HG03064 (cell line): ENCODE data around the gene COPS4.
"Not testable (repeated sequence)": the region's sequence is repeated elsewhere in the genome, so short reads cannot be mapped to it uniquely, and the experiment has no call there.

ENCODE experiments used
- ATAC-seq: cut with Tn5 transposase; IDR thresholded peaks from one replicate; pipeline ENCODE4 v1.9.1; 2021; ENCODE audit warnings: low read depth; ENCODE audit not compliant: unreplicated experiment

The COPS4 gene

DNA sequence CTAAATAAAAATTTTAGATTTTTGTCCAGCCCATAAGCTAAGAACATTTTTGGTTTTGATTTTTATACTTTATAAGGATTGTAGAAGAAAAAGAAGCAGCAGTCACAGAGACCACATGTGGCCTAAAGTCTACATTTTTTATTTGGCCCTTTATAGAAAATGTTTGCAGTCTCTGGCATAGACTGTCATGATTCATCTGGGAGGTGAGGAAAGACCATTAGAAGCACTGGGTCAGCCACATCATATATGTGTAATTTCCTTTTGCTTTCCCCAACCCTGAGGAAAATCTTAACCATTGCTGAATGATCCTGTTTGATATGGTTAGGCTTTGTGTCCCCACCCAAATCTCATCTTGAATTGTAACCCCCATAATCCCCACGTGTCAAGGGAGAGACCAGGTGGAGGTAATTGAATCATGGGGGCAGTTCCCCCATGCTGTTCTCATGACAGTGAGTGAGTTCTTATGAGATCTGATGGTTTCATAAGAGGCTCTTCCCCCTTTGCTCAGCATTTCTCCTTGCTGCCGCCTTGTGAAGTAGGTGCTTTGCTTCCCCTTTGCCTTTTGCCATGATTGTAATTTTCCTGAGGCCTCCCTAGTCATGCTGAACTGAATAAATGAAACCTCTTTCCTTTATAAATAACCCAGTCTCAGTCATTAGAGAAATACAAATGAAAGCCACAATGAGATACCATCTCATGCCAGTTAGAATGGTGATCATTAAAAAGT, 12.1 kb upstream of the COPS4 start:
- no peak for ATAC-seq

DNA sequence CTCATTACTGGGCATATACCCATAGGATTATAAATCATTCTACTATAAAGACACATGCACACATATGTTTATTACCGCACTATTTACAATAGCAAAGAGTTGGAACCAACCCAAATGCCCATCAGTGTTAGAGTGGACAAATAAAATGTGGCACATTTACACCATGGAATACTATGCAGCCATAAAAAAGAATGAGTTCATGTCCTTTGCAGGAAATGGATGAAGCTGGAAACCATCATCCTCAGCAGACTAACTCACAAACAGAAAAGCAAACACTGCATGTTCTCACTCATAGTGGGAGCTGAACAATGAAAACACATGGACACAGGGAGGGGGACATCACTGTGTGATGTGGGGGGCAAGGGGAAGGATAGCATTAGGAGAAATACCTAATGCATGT, 11.4 kb upstream of the COPS4 start:
- ATAC-seq, result not testable (repeated sequence)

- ATAC-seq, result no peak
Measured at GRCh38 chr4:83024233-83024632, 10.8 kb upstream of the COPS4 start.

DNA sequence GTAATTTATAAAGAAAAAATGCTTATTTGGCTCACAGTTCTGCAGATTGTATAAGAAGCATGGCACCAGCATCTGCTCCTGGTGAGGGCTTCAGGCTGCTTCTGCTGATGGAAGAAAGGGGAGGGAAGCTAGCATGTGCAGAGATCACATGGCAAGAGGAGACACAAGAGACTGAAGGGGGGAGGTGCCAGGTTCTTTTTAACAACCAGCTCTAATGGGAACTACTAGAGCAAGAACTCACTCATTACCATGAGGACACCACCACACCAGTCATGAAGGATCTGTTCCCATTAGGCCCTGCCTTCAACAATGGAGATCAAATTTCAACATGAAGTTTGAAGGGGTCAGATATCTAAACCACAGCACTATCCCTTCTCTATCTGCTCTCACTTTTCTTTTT, 9.4 kb upstream of the COPS4 start:
- no peak for ATAC-seq

DNA sequence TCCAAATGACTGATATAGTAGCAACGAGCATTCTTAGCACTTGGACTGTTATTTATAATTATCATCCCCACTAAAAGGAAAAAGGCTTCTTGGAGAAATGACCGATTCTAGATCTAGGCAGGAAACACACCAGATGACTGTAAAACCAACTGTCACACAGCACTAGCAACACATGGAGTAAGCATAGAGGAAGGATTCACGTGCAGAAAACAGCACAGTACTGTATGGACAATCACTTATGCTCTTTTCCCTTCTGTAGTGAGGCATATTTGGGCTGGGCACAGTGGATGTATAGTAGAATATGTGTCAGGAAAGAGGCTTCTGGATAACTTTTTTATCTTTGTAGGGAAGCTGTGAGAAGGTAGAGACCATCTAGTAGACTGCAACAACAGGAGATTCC, 6.0 kb upstream of the COPS4 start:
- no peak for ATAC-seq

- no peak for ATAC-seq
Measured at GRCh38 chr4:83029688-83030087, 5.3 kb upstream of the COPS4 start.

- ATAC-seq, result no peak
Measured at GRCh38 chr4:83036991-83037665, 2.1 kb downstream of the COPS4 start.

- no peak for ATAC-seq
Measured at GRCh38 chr4:83040269-83040668, 5.3 kb downstream of the COPS4 start.

DNA sequence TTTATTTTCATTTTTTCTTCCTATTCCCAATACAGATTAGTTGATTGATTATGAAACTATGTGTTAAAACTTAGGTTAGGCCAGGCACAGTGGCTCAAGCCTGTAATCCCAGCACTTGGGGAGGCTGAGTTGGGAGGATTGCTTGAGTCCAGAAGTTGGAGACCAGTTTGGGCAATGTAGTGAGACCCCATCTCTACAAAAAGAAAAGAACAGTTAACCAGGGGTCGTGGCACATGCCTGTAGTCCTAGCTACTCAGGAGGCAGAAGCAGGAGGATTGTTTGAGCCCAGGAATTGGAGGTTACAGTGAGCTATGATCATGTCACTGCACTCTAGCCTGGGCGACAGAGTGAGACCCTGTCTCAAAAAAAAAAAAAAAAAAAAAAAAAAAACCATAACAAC, 8.2 kb downstream of the COPS4 start:
- ATAC-seq, result not testable (repeated sequence)

GRCh38 chr4:83043801-83044407, 8.9 kb downstream of the COPS4 start:
- ATAC-seq, result no peak

DNA sequence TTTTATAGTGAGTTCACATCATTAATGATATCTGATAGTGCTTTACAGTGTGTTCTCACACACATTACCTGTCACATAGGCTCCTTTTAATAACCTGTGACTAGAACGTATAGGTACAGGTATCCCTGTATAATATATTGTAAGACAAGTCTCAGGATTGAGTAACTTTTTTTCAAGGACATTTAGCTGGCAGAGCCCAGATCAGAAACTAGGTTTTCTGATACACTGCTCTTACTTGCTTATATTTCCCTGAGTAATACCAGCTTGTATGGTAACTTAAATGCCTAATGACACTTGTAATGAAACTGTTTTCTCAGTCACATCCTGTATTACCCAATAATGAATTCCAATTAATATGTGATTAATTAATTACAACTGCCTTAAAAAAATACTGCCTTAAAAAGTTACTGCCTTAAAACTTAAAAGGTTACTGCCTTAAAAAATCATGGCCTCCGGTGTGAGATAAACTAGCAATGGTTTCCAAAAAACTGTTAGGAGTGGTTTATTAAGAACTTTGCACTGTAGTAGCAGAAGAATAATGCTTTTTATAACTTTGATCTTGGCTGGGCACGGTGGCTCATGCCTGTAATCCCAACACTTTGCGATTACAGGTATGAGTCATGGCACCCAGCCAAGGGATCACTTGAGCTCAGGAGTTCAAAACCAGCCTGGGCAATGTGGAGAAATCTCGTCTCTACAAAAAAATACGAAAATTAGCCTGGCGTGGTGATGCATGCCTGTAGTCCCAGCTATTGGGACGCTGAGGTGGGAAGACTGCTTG, 11.9 kb downstream of the COPS4 start:
- no peak for ATAC-seq

DNA sequence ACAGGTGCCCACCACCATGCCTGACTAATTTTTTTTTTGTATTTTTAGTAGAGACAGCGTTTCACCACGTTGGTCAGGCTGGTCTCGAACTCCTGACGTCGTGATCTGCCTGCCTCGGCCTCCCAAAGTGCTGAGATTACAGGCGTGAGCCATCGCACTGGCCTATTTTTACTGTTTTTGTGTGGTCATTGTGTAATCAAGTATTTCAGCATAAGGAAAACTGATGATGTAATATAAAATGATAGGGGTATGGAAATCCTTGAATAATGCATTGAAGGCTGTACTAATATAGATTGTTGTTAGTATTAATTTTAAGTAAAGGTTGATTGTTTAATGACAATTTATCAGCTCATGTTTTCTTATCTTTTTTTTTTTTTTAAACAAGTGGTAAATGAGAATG, 13.8 kb downstream of the COPS4 start:
- ATAC-seq, result not testable (repeated sequence)

DNA sequence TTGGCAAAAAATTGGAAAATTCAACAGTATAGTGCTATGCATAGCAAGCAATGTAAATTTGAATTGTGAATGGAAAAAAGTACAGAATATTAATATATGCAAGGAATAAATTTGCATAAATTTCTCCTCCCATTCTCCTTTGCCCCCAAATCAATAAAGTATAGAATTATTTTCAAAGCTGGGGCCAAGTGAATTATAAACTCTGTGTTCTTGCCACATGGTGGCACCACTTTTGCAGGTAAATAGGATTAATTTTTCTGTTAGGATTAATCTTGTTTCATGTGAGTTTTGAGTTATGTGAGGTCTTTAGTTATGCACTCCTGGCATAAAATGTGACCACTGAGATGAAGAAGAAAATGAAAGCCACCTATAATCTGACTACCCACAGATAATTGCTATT, 19.9 kb downstream of the COPS4 start:
- ATAC-seq, result no peak

DNA sequence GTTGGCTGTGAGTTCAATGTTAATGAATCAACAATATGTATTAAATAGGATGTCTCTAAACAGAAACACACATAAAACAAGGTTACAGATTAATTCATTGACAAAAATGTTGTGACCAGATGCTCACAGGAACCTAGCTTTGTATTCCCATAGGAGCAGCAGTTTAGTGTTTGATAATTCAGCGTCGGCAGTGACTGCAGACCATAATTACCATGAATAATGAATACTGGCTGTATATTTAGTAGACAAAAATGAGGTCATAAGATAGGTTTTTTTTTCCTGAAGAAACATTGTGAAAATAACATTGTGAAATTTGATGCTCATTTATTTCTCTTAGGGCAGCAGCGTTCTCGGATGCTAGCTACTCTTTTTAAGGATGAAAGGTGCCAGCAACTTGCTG, 27.8 kb downstream of the COPS4 start:
- ATAC-seq, result no peak

DNA sequence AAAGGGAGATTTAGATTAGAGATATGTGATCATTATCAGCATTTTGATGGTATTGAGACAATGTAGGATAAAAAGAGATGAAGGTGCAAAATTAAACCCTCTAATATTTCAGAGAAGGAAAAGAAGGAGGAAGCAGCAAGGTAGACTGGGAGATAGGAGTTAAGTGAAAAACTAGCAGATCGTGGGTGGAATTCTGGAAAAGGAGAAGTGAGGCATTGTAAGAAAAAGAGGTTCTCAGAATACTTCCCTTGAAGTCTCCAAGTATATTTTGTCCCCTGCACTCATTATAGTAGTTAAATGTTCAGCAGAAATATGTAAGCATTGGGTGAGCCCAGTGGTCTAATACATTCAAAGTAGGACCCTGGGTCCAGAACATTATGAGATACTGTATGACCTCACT, 30.3 kb downstream of the COPS4 start:
- ATAC-seq, result no peak

GRCh38 chr4:83067058-83067639, 32.2 kb downstream of the COPS4 start:
- no peak for ATAC-seq

GRCh38 chr4:83071116-83071515, 36.1 kb downstream of the COPS4 start:
- no peak for ATAC-seq

DNA sequence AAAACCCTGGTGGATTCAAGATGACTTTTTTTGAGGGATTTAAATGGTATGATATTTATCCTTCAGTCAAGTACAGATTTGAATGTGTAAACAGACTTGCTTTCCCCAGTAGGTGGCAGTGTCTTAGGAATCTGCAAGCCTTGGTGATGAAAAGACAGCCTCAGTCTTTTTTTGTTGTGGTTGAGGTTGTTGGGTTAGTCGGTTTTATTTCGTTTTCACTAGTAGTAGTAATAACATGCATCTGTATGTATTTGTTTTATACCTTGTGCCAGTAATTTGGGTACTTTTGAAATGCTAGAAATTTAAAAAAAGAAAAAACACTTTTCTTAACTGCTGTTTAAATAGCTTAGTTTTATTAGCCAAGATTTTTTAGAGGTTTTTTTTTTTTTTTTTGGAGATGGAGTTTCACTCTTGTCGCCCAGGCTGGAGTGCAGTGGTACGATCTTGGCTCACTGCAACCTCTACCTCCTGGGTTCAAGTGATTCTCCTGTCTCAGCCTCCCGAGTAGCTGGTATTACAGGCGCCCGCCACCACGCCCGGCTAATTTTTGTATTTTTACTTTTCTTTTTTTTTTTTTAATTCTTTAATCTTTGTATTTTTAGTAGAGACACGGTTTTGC, 39.2 kb downstream of the COPS4 start:
- ATAC-seq, result no peak

DNA sequence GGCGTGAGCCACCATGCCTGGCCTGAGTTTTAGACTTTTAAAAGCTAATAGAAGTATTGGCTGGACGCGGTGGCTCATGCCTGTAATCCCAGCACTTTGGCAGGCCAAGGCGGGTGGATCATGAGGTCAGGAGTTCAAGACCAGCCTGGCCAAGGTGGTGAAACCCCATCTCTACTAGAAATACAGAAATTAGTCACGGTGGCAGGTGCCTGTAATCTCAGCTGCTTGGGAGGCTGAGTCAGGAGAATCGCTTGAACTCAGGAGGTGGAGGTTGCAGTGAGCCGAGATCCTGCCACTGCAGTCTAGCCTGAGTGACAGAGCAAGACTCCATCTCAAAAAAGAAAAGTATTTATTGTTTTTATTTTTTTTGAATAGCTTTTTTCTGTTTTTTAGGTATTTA, 39.8 kb downstream of the COPS4 start:
- not testable (repeated sequence) for ATAC-seq

- no peak for ATAC-seq
Measured at GRCh38 chr4:83075311-83076095, 40.5 kb downstream of the COPS4 start.
